GM10266 (cell line): ENCODE results near the gene LTB4R.

Experiments used
- DNase-seq: peaks from one replicate; pipeline ENCODE4 v3.0.0; 2012; ENCODE audit errors: extremely low spot score
- TF ChIP-seq, protein P1 (sequence below): IDR thresholded peaks from 2 replicates; pipeline ENCODE4 v1.5.1; 2012; ENCODE audit warnings: mild to moderate bottlenecking, low read depth; ENCODE audit not compliant: control insufficient read depth, insufficient read depth; ENCODE audit errors: missing control alignments

LTB4R gene

DNA sequence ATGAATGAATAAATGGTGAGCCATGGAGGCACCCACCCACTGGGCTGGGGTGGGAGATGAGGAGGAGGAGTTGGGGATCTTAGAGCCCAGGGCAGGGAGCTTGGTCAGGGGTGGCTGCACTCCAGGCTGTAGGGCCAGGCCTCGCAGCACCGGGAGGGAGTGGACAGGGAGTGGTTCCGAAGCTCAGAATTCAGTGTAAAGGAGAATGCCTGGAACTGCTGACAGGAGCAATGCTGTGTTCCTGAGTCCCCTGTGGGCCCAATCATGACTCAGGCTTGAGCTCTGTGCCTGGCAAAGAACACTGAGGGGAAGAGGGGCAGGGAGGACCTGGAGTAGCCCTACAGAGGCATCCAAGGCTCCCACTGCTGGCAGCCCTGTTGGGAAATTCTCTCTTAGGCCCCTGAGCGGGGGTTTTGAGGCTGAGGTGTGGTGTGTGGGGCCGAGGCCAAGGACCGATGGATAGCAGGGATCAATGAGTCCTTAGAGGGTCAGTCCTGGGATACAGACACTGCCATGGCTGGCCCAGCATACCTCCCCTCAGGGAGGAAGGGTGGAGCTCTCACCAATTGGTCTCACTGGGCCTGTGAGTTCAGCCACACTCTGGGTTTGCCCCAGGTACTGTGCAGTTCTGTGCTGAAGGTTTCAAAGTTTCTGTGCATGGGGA, 30.4 kb upstream of the LTB4R start:
- no peak for DNase-seq
- TF ChIP-seq, protein P1, sequence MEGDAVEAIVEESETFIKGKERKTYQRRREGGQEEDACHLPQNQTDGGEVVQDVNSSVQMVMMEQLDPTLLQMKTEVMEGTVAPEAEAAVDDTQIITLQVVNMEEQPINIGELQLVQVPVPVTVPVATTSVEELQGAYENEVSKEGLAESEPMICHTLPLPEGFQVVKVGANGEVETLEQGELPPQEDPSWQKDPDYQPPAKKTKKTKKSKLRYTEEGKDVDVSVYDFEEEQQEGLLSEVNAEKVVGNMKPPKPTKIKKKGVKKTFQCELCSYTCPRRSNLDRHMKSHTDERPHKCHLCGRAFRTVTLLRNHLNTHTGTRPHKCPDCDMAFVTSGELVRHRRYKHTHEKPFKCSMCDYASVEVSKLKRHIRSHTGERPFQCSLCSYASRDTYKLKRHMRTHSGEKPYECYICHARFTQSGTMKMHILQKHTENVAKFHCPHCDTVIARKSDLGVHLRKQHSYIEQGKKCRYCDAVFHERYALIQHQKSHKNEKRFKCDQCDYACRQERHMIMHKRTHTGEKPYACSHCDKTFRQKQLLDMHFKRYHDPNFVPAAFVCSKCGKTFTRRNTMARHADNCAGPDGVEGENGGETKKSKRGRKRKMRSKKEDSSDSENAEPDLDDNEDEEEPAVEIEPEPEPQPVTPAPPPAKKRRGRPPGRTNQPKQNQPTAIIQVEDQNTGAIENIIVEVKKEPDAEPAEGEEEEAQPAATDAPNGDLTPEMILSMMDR: no peak

DNA sequence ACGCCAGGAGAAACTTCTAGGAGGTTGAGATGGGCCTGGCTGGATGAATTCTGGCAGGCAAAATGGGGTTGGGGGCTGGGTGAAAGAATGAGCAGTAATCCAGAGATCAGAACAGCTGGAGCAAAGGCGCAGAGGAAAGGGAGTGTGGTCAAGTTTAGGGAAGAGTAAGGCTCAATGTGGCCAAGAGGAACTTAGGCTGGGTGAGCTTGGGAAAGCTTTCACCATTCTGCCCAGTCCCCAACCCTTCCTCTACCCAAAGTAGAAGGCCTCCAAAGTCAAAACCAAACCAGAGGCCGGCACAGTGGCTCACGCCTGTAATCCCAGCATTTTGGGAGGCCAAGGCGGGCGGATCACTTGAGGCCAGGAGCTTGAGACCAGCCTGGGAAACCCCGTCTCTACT, 29.7 kb upstream of the LTB4R start:
- TF ChIP-seq, protein P1: no peak
- no peak for DNase-seq

DNA sequence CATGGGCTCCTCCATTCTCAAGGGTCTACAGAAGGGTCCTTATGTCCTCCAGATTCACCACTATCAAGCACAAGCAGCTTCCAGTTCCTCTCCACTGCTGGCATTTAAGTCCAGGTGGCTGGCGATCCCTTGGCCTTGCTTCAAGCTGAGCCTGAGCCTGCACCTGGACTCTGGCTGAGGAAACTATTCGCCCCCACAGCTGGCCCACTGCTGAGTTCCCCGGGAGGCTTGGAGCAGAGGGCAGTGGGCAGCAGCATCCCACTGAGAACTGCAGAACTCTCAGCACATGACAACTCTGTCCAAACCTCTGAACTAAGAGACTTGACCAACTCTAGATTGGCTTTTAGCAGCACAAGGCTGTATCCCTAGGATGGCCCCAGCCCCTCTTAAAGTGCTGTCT, 28.6 kb upstream of the LTB4R start:
- TF ChIP-seq, protein P1: no peak
- DNase-seq: no peak

DNA sequence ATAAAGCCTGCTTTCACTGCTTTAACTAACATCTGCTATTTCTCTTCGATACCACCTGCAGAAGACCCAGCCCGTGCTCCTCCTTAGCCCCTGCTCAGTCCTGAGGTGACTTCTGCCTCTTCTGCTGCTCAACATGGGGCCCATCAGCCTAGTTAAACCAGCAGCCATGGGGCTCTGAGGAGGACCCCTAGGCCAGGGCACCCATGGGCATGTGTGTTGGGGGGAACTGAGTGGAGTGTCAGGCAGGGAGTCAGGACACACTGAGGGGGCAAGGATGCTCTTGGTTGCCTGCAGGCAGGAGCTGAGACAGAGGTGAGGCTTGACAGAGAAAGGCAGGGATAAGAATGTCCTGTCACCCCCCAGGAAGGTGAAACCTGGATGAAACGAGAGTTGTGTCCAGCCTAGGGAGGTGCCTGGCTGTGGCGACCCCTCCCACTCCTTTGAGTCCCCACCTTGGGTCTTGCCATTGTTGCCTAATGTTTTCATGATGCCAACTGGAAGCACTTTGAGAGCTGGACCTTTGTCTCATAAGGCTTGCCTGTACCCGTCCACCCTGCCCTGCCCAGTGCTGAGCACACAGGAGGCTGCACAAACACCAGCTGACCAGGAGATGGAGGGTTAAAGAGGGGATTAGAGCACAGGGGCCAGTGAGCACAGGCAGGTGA, 27.4 kb upstream of the LTB4R start:
- no peak for DNase-seq
- TF ChIP-seq, protein P1: no peak

DNA sequence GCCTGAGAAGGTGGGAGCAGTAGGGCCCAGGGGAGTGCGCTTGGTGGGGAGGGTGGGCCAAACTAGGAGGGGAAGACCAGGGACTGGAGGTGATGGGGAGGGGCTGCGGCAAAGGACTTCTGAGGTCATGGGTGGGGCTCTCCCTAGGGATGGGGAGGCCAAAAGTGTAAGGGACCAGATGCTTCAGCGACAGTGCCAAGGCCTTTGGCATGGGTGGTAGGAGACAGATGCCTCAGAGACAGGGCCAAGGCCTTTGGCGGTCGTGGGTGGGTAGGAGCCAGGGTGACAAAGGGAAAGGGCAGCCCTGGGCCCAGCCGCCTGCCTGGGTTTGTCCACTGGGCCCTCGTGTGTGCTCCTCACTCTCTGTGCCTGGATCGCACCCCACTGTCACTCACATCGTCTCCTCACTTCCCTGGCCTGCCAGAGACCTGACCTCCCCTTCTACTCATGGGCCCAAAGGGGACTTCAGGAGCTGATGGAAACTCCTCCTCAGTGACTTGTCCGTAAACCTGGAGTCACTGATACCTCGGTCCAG, 26.7 kb upstream of the LTB4R start:
- no peak for DNase-seq
- TF ChIP-seq, protein P1: no peak

DNA sequence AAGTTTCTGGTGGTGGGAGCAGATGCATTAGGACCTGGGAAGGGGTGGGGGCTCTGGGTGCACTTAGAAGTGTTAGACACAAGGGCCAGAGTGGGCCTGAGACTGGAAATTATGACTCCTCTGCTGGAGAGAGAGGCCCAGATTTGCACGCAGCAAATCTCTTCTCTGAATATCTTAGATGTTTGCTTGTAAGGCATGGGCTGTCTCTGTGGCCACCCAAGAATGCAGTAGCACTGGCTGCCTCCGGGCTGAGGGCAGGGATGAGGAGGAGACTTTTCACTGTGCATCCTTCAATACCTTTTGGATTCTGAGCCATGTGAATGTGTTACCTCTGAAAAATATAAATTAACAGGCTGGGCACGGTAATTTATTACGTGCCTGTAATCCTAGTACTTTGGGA, 26.0 kb upstream of the LTB4R start:
- DNase-seq: no peak
- TF ChIP-seq, protein P1: no peak

DNA sequence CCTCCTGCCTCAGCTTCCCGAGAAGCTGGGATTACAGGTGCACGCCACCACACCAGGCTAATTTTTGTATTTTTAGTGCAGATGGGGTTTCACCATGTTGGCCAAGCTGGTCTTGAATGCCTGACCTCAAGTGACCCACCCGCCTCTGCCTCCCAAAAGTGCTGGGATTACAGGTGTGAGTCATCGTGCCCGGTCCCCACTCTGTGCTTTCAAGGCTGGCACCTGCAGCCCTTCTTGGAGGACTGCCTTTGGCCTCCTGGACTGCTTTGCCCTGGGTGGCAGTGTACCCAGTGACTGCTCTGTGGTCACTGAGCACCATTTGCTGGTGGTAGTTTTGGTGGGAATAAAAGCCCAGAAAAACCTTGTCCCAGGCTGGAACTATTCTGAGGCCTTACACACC, 24.3 kb upstream of the LTB4R start:
- no peak for DNase-seq
- TF ChIP-seq, protein P1: no peak
